ENCODE results near the gene ODR4.

GRCh38 chr1:186403632-186404031, 28.0 kb downstream of the ODR4 start:
- TF ChIP-seq POLR2A (IDR thresholded peaks at IDR 0.05) (no peak), CTCF (IDR thresholded peaks at IDR 0.05) (no peak), EP300 (IDR thresholded peaks at IDR 0.05) (no peak), POLR2AphosphoS5 (IDR thresholded peaks at IDR 0.05) (no peak)

All from suprapubic skin (tissue), 4 donors.